Sciatic nerve (tissue), 1 donor: Measurements from ENCODE around the gene TAF11L5. TPM values are rescaled to one million over a fixed set of nuclear protein-coding genes. Genes with fewer than 3 reads are reported as not detected.

Experiments
- total RNA-seq: library from RNA; stranded (reverse); fragmentation: NEBNext Ultra II Directional; extraction: Animal tissue kit (Norgen Biotek cat#: 25700); gene quantifications from one replicate; pipeline ENCODE4 v1.2.1, GENCODE V29; 2021
- donor health status: DM: no; HTN: no; CAD: no.

Gene TAF11L5
- total RNA-seq, 1 donor from 2014 or later = not detected

Other genes with a start within 250 kb of the TAF11L5 start
- gene TAF11L2, start 27.0 kb upstream of the TAF11L5 start, total RNA-seq = not detected
- gene TAF11L3, start 6.9 kb upstream of the TAF11L5 start, total RNA-seq = not detected
- not detected for gene TAF11L4, start 3.4 kb upstream of the TAF11L5 start, total RNA-seq
- not detected for gene TAF11L6, start 3.4 kb downstream of the TAF11L5 start, total RNA-seq
- gene TAF11L7, start 60.5 kb downstream of the TAF11L5 start, total RNA-seq = not detected
- gene TAF11L8, start 65.7 kb downstream of the TAF11L5 start, total RNA-seq = not detected
- not detected for gene TAF11L9, start 69.2 kb downstream of the TAF11L5 start, total RNA-seq
- gene TAF11L10, start 72.6 kb downstream of the TAF11L5 start, total RNA-seq = not detected
- gene TAF11L11, start 78.9 kb downstream of the TAF11L5 start, total RNA-seq = not detected
- gene TAF11L12, start 85.2 kb downstream of the TAF11L5 start, total RNA-seq = not detected
- gene TAF11L13, start 106.9 kb downstream of the TAF11L5 start, total RNA-seq = not detected
- not detected for gene TAF11L14, start 109.2 kb downstream of the TAF11L5 start, total RNA-seq